ENCODE results near the gene DEPDC5.

GRCh38 chr22:31906086-31906485, 152.3 kb downstream of the DEPDC5 start:
- no peak for TF ChIP-seq POLR2A (IDR thresholded peaks at IDR 0.05)
- TF ChIP-seq CTCF (IDR thresholded peaks at IDR 0.05), result no peak
